ENCODE data around the gene COMTD1.

Gene COMTD1

GRCh38 chr10:75186310-75186709, 49.4 kb downstream of the COMTD1 start:
- Histone ChIP-seq H3K4me1 (no peaks in the 10 kb centered on the region), H3K27me3 (no peaks in the 10 kb centered on the region), H3K36me3 (no peaks in the 10 kb centered on the region), H3K9me3 (no peaks in the 10 kb centered on the region), H3K4me3 (ENCODE audit: low read depth, low read length) (no peak overlapping the region)
- TF ChIP-seq CTCF (IDR thresholded peaks at IDR 0.05; ENCODE audit: low read depth, low read length) = no peak
- no peak for DNase-seq

Data from BE2C (cell line).